ENCODE measurements around the gene CDH4. TPM values are rescaled to one million over a fixed set of nuclear protein-coding genes. Genes with fewer than 3 reads are reported as not detected.

CDH4 gene
- total RNA-seq, 1 experiment from 2014 or later, result not detected

DNA sequence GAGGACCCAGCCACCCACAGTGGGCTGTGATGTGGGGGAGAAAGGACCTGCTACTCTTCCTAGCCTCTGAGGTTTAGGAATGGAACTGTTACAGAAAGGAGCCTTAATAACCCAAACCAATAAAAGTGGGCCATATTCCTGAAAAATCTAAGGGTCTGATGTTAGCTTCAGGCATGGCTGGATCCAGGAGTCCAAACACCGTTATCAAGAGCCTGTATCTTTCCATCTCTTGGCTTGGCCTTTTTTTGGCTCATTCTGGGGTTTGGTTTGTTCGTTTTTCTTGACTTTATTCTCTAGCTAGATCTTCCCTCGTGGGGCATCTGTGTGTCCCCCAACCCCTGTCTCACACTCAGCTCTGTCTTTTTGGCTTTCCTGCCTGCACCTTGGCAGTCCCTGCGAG, 38.7 kb downstream of the CDH4 start:
- Histone ChIP-seq H3K9me2 (replicated peaks; ENCODE audit: insufficient read depth, low read length) (no peaks in the 10 kb centered on the region), H3K4me1 (ENCODE audit: low read length) (no peaks in the 10 kb centered on the region), H3K27me3 (ENCODE audit: low read length) (no peaks in the 10 kb centered on the region), H3K4me2 (ENCODE audit: low read depth, low read length, poor library complexity, severe bottlenecking) (no peak overlapping the region), H3K79me2 (ENCODE audit: low read length) (no peaks in the 10 kb centered on the region), H3K27ac (ENCODE audit: low read length) (no peak overlapping the region), H3K9me3 (ENCODE audit: low read length) (no peaks in the 10 kb centered on the region), H3K36me3 (ENCODE audit: insufficient read depth, low read length) (no peaks in the 10 kb centered on the region), H2AFZ (ENCODE audit: low read length) (no peak overlapping the region), H4K20me1 (ENCODE audit: insufficient read depth, low read depth, low read length) (no peaks in the 10 kb centered on the region; the same call in 1 of the 2 replicates), H3K9ac (ENCODE audit: low read length) (no peak overlapping the region), H3K4me3 (ENCODE audit: low read length) (no peak overlapping the region)
- DNase-seq, result no peak

DNA sequence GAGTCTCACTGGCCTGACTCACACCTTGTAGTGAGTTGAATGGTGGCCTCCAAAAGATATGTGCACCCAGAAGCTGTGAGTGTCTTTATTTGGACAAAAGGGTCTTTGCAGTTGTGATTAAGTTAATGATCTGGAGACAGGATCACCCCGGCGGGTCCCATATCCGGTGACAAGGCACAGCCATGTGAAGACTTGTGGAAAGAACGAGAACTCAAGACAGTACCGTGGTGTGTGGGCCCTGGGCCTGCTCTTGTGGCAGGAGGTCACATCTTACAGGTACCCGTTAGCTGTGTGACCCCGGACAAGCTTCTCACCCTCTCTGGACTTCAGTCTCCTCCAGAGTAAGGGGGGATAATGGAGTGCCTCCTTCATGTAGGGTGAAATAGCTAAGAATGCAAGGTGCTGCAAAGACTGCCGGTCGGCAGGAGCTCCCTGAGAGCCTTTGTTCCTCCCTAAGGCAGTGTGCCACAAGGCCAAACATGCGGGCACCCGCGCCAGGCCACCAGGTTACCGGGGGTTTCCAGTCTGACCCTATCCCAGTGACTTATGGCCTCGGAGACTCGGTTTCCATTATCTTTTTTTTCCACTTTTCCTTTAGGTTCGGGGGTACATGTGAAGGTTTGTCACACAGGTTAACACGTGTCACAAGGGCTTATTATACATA, 39.2 kb downstream of the CDH4 start:
- H3K4me2 ChIP-seq (ENCODE audit: low read depth, low read length, poor library complexity, severe bottlenecking), result no peak overlapping the region
- H3K36me3 ChIP-seq (ENCODE audit: insufficient read depth, low read length), result no peaks in the 10 kb centered on the region
- no peaks in the 10 kb centered on the region for H3K27me3 ChIP-seq (ENCODE audit: low read length)
- no peak overlapping the region for H3K4me3 ChIP-seq (ENCODE audit: low read length)
- H4K20me1 ChIP-seq (ENCODE audit: insufficient read depth, low read depth, low read length), result no peaks in the 10 kb centered on the region; the same call in 1 of the 2 replicates
- H2AFZ ChIP-seq (ENCODE audit: low read length), result no peak overlapping the region
- H3K9ac ChIP-seq (ENCODE audit: low read length), result no peak overlapping the region
- no peaks in the 10 kb centered on the region for H3K9me2 ChIP-seq (replicated peaks; ENCODE audit: insufficient read depth, low read length)
- H3K79me2 ChIP-seq (ENCODE audit: low read length), result no peaks in the 10 kb centered on the region
- H3K9me3 ChIP-seq (ENCODE audit: low read length), result no peaks in the 10 kb centered on the region
- H3K4me1 ChIP-seq (ENCODE audit: low read length), result no peaks in the 10 kb centered on the region
- DNase-seq, result no peak
- H3K27ac ChIP-seq (ENCODE audit: low read length), result no peak overlapping the region

DNA sequence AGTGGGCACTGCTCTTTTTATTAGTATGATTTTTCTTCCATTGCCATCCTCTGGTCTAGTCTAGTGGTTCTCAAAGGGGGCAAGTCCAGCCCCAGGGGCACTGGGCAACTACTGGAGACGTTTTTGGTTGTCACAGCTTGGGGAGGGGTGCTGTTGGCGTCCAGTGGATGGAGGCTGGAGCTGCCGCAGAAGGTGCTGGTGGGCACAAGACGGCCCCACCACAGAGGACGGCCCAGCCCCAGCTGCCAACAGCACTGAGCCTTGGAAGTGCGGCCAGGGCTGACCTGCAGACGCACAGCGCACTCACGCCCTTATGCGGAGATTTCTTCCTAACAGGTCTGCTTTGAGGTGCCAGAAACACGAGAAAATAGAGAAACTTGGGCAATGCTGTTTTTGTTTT, 40.3 kb downstream of the CDH4 start:
- Histone ChIP-seq H2AFZ (ENCODE audit: low read length) (no peak overlapping the region), H3K9ac (ENCODE audit: low read length) (no peak overlapping the region), H3K9me2 (replicated peaks; ENCODE audit: insufficient read depth, low read length) (no peaks in the 10 kb centered on the region), H3K27ac (ENCODE audit: low read length) (no peak overlapping the region), H3K79me2 (ENCODE audit: low read length) (no peaks in the 10 kb centered on the region), H3K4me1 (ENCODE audit: low read length) (no peaks in the 10 kb centered on the region), H3K27me3 (ENCODE audit: low read length) (no peaks in the 10 kb centered on the region), H3K4me3 (ENCODE audit: low read length) (no peak overlapping the region), H3K9me3 (ENCODE audit: low read length) (no peaks in the 10 kb centered on the region), H3K4me2 (ENCODE audit: low read depth, low read length, poor library complexity, severe bottlenecking) (no peak overlapping the region), H3K36me3 (ENCODE audit: insufficient read depth, low read length) (no peaks in the 10 kb centered on the region), H4K20me1 (ENCODE audit: insufficient read depth, low read depth, low read length) (no peaks in the 10 kb centered on the region; the same call in 1 of the 2 replicates)
- no peak for DNase-seq

DNA sequence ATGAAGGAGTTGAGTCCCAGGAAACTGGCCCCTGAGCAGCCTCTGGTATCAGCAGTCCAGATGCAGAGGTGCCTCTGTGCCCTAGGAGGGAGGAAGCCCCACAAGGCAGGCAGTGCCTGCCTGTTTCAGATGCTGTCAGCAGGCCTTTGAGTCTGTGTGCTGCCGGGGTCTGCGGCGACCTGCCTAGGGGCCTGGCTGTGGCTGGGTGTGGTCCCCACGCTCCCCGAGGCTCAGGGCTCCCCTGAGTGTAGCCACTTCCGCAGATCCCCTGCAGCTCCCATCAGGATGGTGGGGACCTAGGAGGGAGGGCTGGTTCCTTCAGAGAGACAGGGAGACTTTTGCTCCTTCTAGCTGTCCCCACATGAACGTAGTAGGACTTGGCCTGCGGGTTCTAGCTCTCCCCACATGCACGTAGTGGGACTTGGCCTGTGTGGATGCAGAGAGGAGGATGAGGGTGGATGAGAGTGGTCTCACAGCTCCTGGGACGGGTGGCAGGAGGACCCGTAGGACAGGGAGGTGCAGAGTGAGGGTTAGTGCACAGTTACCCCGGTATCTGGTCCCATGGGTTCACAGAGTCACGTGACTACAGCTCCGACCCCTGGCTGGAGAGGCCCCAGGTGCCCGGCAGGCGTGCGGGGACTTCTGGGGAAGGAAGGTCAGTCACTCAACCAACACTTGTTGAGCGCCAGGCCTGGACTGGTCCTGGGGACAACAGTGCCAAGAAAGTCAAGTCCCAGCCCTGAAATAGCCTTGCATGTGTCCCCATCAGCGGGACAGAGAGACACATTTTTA, 41.0 kb downstream of the CDH4 start:
- Histone ChIP-seq H3K27me3 (ENCODE audit: low read length) (no peaks in the 10 kb centered on the region), H3K36me3 (ENCODE audit: insufficient read depth, low read length) (no peaks in the 10 kb centered on the region), H3K4me3 (ENCODE audit: low read length) (no peak overlapping the region), H3K9me3 (ENCODE audit: low read length) (no peaks in the 10 kb centered on the region), H4K20me1 (ENCODE audit: insufficient read depth, low read depth, low read length) (no peaks in the 10 kb centered on the region; the same call in 1 of the 2 replicates), H2AFZ (ENCODE audit: low read length) (no peak overlapping the region), H3K27ac (ENCODE audit: low read length) (no peak overlapping the region), H3K4me2 (ENCODE audit: low read depth, low read length, poor library complexity, severe bottlenecking) (no peak overlapping the region), H3K79me2 (ENCODE audit: low read length) (no peaks in the 10 kb centered on the region), H3K4me1 (ENCODE audit: low read length) (no peaks in the 10 kb centered on the region), H3K9me2 (replicated peaks; ENCODE audit: insufficient read depth, low read length) (no peaks in the 10 kb centered on the region), H3K9ac (ENCODE audit: low read length) (no peak overlapping the region)
- no peak for DNase-seq

DNA sequence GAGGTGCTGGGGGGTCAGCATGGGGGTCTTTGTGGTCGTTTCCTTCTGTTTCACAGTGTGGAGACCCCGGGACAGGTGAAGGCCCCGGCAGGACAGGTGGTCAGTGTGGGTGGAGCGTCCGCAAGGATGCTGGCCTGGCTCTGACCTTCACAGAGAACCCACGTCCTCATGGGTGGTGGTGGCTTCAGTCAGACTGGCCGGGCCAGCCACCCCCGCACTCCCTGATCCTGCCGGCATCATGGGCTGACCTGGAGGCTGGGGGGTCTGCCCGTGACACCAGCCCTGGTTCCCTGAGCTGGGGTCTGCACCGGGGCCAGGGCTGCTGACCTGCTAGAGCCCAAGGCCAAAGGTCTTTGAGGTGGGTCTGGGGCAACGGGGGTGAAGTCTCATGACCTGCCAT, 41.9 kb downstream of the CDH4 start:
- Histone ChIP-seq H3K9me2 (replicated peaks; ENCODE audit: insufficient read depth, low read length) (no peaks in the 10 kb centered on the region), H3K4me2 (ENCODE audit: low read depth, low read length, poor library complexity, severe bottlenecking) (no peak overlapping the region), H4K20me1 (ENCODE audit: insufficient read depth, low read depth, low read length) (no peaks in the 10 kb centered on the region; the same call in 1 of the 2 replicates), H2AFZ (ENCODE audit: low read length) (no peak overlapping the region), H3K4me3 (ENCODE audit: low read length) (no peak overlapping the region), H3K27ac (ENCODE audit: low read length) (no peak overlapping the region), H3K9me3 (ENCODE audit: low read length) (no peaks in the 10 kb centered on the region), H3K79me2 (ENCODE audit: low read length) (no peaks in the 10 kb centered on the region), H3K4me1 (ENCODE audit: low read length) (no peaks in the 10 kb centered on the region), H3K9ac (ENCODE audit: low read length) (no peak overlapping the region), H3K36me3 (ENCODE audit: insufficient read depth, low read length) (no peaks in the 10 kb centered on the region), H3K27me3 (ENCODE audit: low read length) (no peaks in the 10 kb centered on the region)
- DNase-seq, result no peak

DNA sequence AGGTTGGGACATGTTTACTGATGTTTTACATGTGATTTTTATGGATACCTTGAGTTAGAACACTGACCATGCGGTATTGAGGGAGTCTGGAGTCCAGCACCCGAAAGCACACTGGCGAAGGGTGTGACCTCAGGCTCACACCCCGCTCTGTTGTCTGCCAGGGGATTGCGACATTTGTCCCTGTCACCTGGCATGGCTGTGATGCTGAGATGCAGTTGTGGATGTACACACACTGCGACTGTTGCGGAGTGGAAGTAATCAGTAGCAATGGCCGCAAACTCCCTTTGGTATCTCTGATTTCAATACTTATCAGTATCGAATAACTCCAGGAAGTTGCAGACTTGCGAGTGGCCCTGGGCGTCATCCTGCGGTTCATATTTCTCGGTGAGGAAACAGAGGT, 43.2 kb downstream of the CDH4 start:
- Histone ChIP-seq H3K36me3 (ENCODE audit: insufficient read depth, low read length) (no peaks in the 10 kb centered on the region), H3K79me2 (ENCODE audit: low read length) (no peaks in the 10 kb centered on the region), H3K9me2 (replicated peaks; ENCODE audit: insufficient read depth, low read length) (no peaks in the 10 kb centered on the region), H3K27ac (ENCODE audit: low read length) (no peak overlapping the region), H3K4me2 (ENCODE audit: low read depth, low read length, poor library complexity, severe bottlenecking) (no peak overlapping the region), H3K4me1 (ENCODE audit: low read length) (no peaks in the 10 kb centered on the region), H4K20me1 (ENCODE audit: insufficient read depth, low read depth, low read length) (no peaks in the 10 kb centered on the region; the same call in 1 of the 2 replicates), H2AFZ (ENCODE audit: low read length) (no peak overlapping the region), H3K9ac (ENCODE audit: low read length) (no peak overlapping the region), H3K27me3 (ENCODE audit: low read length) (no peaks in the 10 kb centered on the region), H3K9me3 (ENCODE audit: low read length) (no peaks in the 10 kb centered on the region), H3K4me3 (ENCODE audit: low read length) (no peak overlapping the region)
- DNase-seq, result no peak

DNA sequence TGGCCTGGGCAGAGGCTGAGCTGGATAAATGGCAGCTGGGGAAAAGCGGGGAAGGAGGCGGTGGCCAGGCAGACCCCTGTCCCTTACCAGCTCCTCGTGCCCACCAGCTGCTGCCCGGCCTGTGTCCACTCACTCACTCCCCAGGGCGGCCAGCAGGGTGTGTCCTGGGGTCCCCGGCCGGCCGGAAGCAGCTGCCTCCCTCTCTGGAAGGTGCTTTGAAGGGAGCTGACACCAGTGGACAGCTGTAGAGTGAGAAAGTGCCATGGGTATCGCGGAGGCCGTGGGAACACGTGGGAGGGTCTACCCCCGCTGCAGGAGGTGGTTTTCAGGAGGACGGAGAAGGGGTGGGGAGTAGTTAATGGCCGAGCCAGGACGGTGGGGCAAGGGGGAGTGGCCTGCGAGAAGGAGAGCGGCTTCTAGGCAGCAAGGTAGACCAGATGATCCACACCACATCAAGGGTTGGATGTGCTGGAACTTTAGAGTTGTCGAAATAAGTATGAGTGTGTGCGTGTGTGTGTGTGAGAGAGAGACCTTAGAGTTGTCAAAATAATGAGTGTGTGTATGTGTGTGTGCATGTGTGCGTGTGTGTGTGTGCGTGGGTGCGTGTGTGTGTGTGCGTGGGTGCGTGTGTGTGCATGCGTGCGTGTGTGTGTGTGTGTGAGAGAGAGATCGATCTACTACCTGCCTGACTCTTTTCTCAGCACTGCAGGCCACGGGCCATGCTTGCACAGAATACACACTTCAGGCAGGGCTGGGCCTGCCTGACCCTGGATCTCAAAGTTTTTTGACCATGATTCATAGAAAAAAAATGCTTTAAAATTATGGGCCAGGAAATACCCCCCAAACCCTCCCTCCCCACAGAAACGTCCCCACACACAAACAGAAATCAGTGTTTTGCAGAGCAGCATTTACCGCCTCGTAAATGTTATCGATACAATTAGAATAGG, 43.9 kb downstream of the CDH4 start:
- H3K4me2 ChIP-seq (ENCODE audit: low read depth, low read length, poor library complexity, severe bottlenecking), result no peak overlapping the region
- H4K20me1 ChIP-seq (ENCODE audit: insufficient read depth, low read depth, low read length), result no peaks in the 10 kb centered on the region; the same call in 1 of the 2 replicates
- H3K36me3 ChIP-seq (ENCODE audit: insufficient read depth, low read length), result no peaks in the 10 kb centered on the region
- no peak overlapping the region for H2AFZ ChIP-seq (ENCODE audit: low read length)
- no peak overlapping the region for H3K27ac ChIP-seq (ENCODE audit: low read length)
- no peaks in the 10 kb centered on the region for H3K27me3 ChIP-seq (ENCODE audit: low read length)
- no peaks in the 10 kb centered on the region for H3K9me2 ChIP-seq (replicated peaks; ENCODE audit: insufficient read depth, low read length)
- no peak overlapping the region for H3K4me3 ChIP-seq (ENCODE audit: low read length)
- no peaks in the 10 kb centered on the region for H3K9me3 ChIP-seq (ENCODE audit: low read length)
- H3K79me2 ChIP-seq (ENCODE audit: low read length), result no peaks in the 10 kb centered on the region
- no peaks in the 10 kb centered on the region for H3K4me1 ChIP-seq (ENCODE audit: low read length)
- DNase-seq, result no peak
- no peak overlapping the region for H3K9ac ChIP-seq (ENCODE audit: low read length)

DNA sequence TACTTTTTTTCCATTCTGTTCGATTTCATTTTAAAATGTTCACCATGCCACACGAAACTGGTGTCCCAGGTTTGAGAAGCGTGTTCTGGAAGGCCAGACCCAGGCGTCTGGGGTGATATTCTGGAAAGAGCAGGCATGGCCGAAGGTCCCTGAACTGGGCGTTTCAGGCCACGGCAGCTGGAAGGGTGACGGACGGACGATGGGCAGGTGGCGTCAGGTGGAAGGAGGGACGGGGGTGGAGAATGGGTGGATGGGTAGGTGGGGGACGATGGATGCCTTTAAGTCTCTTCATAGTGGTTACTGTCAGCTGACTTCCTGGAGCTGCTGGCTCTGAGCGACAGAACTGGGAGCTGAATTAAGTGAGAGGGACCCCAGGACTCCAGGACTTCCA, 44.6 kb downstream of the CDH4 start:
- no peaks in the 10 kb centered on the region; the same call in 1 of the 2 replicates for H4K20me1 ChIP-seq (ENCODE audit: insufficient read depth, low read depth, low read length)

More for the DNA sequence above, 44.6 kb downstream of the CDH4 start:
- Histone ChIP-seq H3K4me3 (ENCODE audit: low read length) (no peak overlapping the region), H3K27ac (ENCODE audit: low read length) (no peak overlapping the region), H3K4me1 (ENCODE audit: low read length) (no peaks in the 10 kb centered on the region), H2AFZ (ENCODE audit: low read length) (no peak overlapping the region), H3K4me2 (ENCODE audit: low read depth, low read length, poor library complexity, severe bottlenecking) (no peak overlapping the region), H3K9me2 (replicated peaks; ENCODE audit: insufficient read depth, low read length) (no peaks in the 10 kb centered on the region), H3K9me3 (ENCODE audit: low read length) (no peaks in the 10 kb centered on the region), H3K79me2 (ENCODE audit: low read length) (no peaks in the 10 kb centered on the region), H3K36me3 (ENCODE audit: insufficient read depth, low read length) (no peaks in the 10 kb centered on the region), H3K9ac (ENCODE audit: low read length) (no peak overlapping the region), H3K27me3 (ENCODE audit: low read length) (no peaks in the 10 kb centered on the region)
- no peak for DNase-seq

Data from Karpas-422 (cell line).